ENCODE data around the gene TUBA3E. TPM values are rescaled to one million over a fixed set of nuclear protein-coding genes. Genes with fewer than 3 reads are reported as not detected.
"Not testable (repeated sequence)": the region's sequence is repeated elsewhere in the genome, so short reads cannot be mapped to it uniquely, and the experiment has no call there.

The TUBA3E gene
- total RNA-seq, 1 donor from 2014 or later: not detected

GRCh38 chr2:130158631-130159030 is 39.6 kb downstream of the TUBA3E start:
- H3K4me3 Mint-ChIP-seq (ENCODE audit: unreplicated experiment): no peak overlapping the region
- no peaks in the 10 kb centered on the region for H3K36me3 Mint-ChIP-seq (ENCODE audit: unreplicated experiment)
- peaks cover 4% of the 10 kb centered on the region for H3K9me3 Mint-ChIP-seq (ENCODE audit: unreplicated experiment)
- H3K27me3 Mint-ChIP-seq (ENCODE audit: unreplicated experiment): peaks cover 2% of the 10 kb centered on the region
- no peak overlapping the region for H3K27ac Mint-ChIP-seq (ENCODE audit: unreplicated experiment)
- no peaks in the 10 kb centered on the region for H3K4me1 Mint-ChIP-seq (ENCODE audit: low read depth, unreplicated experiment)
- TF ChIP-seq, protein P1, sequence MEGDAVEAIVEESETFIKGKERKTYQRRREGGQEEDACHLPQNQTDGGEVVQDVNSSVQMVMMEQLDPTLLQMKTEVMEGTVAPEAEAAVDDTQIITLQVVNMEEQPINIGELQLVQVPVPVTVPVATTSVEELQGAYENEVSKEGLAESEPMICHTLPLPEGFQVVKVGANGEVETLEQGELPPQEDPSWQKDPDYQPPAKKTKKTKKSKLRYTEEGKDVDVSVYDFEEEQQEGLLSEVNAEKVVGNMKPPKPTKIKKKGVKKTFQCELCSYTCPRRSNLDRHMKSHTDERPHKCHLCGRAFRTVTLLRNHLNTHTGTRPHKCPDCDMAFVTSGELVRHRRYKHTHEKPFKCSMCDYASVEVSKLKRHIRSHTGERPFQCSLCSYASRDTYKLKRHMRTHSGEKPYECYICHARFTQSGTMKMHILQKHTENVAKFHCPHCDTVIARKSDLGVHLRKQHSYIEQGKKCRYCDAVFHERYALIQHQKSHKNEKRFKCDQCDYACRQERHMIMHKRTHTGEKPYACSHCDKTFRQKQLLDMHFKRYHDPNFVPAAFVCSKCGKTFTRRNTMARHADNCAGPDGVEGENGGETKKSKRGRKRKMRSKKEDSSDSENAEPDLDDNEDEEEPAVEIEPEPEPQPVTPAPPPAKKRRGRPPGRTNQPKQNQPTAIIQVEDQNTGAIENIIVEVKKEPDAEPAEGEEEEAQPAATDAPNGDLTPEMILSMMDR (IDR thresholded peaks at IDR 0.05; ENCODE audit: partially characterized antibody, unreplicated experiment): no peak
- DNase-seq: no peak

DNA sequence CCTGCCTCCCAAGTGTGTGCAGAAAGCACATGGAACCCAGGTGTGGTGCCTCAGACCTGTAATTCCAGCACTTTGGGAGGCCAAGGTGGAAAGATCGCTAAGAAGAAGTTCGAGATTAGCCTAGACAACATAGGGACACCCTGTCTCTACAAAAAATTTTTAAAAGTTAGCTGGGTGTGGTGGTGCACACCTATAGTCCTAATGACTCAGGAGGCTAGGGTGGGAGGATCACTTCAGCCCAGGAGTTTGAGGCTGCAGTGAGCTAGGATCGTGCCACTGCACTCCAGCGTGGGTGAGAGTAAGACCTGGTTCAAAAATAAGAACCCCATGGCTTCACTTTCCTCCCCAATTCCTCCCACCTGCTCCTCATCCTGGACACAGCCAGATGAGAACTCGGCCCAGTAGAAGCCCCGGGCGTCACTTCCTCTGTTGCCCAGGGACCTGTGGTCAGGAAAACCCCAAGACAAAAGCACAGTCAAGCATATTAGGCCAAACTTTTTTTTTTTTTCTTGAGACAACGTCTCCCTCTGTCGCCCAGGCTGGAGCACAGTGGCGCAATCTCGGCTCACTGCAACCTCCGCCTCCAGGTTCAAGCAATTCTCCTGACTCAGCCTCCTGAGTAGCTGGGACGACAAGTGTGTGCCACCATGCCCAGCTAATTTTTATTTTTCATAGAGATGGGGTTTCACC is 40.3 kb downstream of the TUBA3E start:
- not testable (repeated sequence) for H3K36me3 Mint-ChIP-seq (ENCODE audit: unreplicated experiment); DNase-seq; H3K27ac Mint-ChIP-seq (ENCODE audit: unreplicated experiment); H3K4me3 Mint-ChIP-seq (ENCODE audit: unreplicated experiment); H3K27me3 Mint-ChIP-seq (ENCODE audit: unreplicated experiment); H3K9me3 Mint-ChIP-seq (ENCODE audit: unreplicated experiment); H3K4me1 Mint-ChIP-seq (ENCODE audit: low read depth, unreplicated experiment)

DNA sequence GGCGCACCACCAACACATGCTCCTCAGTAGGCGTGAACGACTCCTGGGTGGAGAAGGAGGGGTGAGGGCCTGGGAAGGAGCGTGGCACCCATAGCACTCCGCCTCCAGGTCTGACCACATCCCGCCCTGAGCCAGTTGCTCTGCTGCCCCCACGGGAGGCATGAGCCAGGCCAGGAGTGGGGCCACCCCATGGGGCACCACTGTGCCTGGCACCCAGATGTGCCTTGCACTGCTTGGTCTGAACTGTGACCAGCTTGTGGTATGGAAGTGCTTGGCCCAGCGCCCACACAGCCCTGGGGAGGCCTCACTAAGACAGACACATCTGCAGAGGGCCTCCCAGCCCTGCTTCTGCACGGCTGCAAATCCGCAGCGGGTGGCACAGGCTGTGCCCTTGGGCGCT is 40.9 kb downstream of the TUBA3E start:
- not testable (repeated sequence) for H3K4me3 Mint-ChIP-seq (ENCODE audit: unreplicated experiment)

DNA sequence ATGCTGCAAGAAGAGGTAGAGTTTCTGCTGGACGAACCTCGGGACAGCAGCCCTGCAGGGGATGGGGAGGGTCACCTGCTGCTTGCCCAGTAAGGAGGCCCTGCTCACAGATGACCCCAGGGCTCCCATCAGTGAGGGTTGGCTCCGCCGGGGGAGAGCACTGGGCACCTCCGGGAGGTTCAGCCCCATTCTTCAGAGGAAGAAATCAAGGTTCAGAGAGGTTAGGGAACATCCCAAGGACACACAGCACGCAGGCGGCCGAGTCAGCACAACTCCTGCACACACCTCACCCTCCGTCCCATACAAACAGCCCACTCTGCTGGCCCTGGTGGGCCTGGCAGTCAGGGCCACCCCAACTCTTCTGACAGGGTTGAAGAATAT is 41.6 kb downstream of the TUBA3E start:
- H3K4me3 Mint-ChIP-seq (ENCODE audit: unreplicated experiment): no peak overlapping the region
- peaks cover 4% of the 10 kb centered on the region for H3K9me3 Mint-ChIP-seq (ENCODE audit: unreplicated experiment)
- no peaks in the 10 kb centered on the region for H3K36me3 Mint-ChIP-seq (ENCODE audit: unreplicated experiment)
- no peak overlapping the region for H3K27ac Mint-ChIP-seq (ENCODE audit: unreplicated experiment)
- H3K4me1 Mint-ChIP-seq (ENCODE audit: low read depth, unreplicated experiment): no peaks in the 10 kb centered on the region
- TF ChIP-seq, protein P1 (IDR thresholded peaks at IDR 0.05; ENCODE audit: partially characterized antibody, unreplicated experiment): no peak
- peaks cover 2% of the 10 kb centered on the region for H3K27me3 Mint-ChIP-seq (ENCODE audit: unreplicated experiment)
- no peak for DNase-seq

More for the DNA sequence above, 40.9 kb downstream of the TUBA3E start:
- H3K27me3 Mint-ChIP-seq (ENCODE audit: unreplicated experiment); H3K36me3 Mint-ChIP-seq (ENCODE audit: unreplicated experiment); DNase-seq; H3K4me1 Mint-ChIP-seq (ENCODE audit: low read depth, unreplicated experiment); H3K27ac Mint-ChIP-seq (ENCODE audit: unreplicated experiment); H3K9me3 Mint-ChIP-seq (ENCODE audit: unreplicated experiment): not testable (repeated sequence)

DNA sequence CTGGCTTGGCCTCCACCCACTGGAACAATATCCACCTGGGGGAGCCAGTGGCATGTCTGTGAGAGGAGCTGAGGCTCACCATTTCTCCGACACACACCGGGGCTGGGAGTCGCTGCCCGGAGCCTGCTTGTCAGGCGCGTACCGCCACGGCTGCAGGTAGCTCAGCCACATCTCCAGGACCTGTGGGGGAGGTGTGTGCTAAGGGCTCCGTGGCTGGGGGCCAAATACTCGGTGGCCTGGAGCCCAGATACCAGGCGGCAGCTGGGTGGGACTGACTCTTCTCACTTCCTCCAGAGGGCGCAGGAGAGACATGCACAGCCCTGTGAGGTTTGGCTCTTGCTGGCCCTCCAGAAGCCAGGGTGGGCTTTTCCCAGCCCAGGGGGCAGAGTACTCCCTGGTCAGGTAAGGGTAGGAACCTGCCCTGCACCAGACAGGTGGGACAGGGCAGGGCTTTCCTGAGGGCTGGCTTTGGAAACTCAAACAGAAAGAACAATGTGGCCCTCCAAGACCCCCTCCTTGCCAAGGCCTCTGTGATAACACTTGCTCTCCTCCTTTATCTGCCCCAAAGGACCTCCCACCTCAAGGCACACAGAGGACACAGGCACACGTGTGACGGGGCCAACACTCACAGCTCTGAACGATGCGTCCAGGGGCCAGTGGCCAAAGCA is 42.1 kb downstream of the TUBA3E start:
- not testable (repeated sequence) for H3K36me3 Mint-ChIP-seq (ENCODE audit: unreplicated experiment); H3K9me3 Mint-ChIP-seq (ENCODE audit: unreplicated experiment); H3K27me3 Mint-ChIP-seq (ENCODE audit: unreplicated experiment); H3K4me3 Mint-ChIP-seq (ENCODE audit: unreplicated experiment); H3K4me1 Mint-ChIP-seq (ENCODE audit: low read depth, unreplicated experiment); H3K27ac Mint-ChIP-seq (ENCODE audit: unreplicated experiment)
- DNase-seq: peak; percentile 44
- TF ChIP-seq, protein P1 (IDR thresholded peaks at IDR 0.05; ENCODE audit: partially characterized antibody, unreplicated experiment): peak; percentile 38
